Natural killer cell (primary cell): ENCODE results near the gene FBXL4. TPM values are rescaled to one million over a fixed set of nuclear protein-coding genes. Genes with fewer than 3 reads are reported as not detected.

ENCODE experiments used
- ATAC-seq, 3 donors: fragments of 150-1000 bp in 2 of 3; fragments of 200-7000 bp in 1 of 3; cut with Tn5 transposase; 1 replicate in 1 of 3; 2 replicates in 2 of 3; pipeline ENCODE4 v1.10.0; 2021; ENCODE audit warnings: mild to moderate bottlenecking in 2 of 3, moderate library complexity in 2 of 3
- DNase-seq, 2 donors: peaks; one replicate each; pipeline versions ENCODE4 v3.0.0 to v3.0.0-alpha.2; 2013 to 2021; ENCODE audit warnings: mixed read lengths in 1 of 2
- H3K27ac ChIP-seq: one replicate; pipeline ENCODE4 v1.5.1; 2013; ENCODE audit warnings: mild to moderate bottlenecking, low read length
- H3K27me3 ChIP-seq: one replicate; pipeline ENCODE4 v1.6.1; 2013; ENCODE audit warnings: low read length; ENCODE audit not compliant: control insufficient read depth, insufficient read depth
- H3K36me3 ChIP-seq: one replicate; pipeline ENCODE4 v1.6.1; 2013; ENCODE audit warnings: low read length; ENCODE audit not compliant: control insufficient read depth, insufficient read depth
- H3K4me1 ChIP-seq: one replicate; pipeline ENCODE4 v1.6.1; 2013; ENCODE audit warnings: low read length; ENCODE audit not compliant: control insufficient read depth, insufficient read depth
- H3K4me3 ChIP-seq: one replicate; pipeline ENCODE4 v1.5.1; 2013; ENCODE audit warnings: low read length
- H3K9me3 ChIP-seq: one replicate; pipeline ENCODE4 v1.6.1; 2013; ENCODE audit warnings: low read length; ENCODE audit not compliant: control insufficient read depth, insufficient read depth
- H3K27ac Mint-ChIP-seq, 2 donors: one replicate each; pipeline ENCODE4 v1.8.0; 2022; ENCODE audit warnings: mild to moderate bottlenecking in 2 of 2, mixed read lengths in 2 of 2, moderate library complexity in 1 of 2
- H3K27me3 Mint-ChIP-seq, 2 donors: one replicate each; pipeline ENCODE4 v1.8.0; 2022; ENCODE audit warnings: low read depth in 2 of 2, mixed read lengths in 2 of 2
- H3K36me3 Mint-ChIP-seq: one replicate; pipeline ENCODE4 v1.8.0; 2022; ENCODE audit warnings: mixed read lengths
- H3K4me1 Mint-ChIP-seq, 2 donors: one replicate each; pipeline ENCODE4 v1.8.0; 2022; ENCODE audit warnings: mixed read lengths in 2 of 2
- H3K4me3 Mint-ChIP-seq: one replicate; pipeline ENCODE4 v1.8.0; 2022; ENCODE audit warnings: mild to moderate bottlenecking, moderate library complexity, mixed read lengths
- H3K9me3 Mint-ChIP-seq, 2 donors: one replicate each; pipeline ENCODE4 v1.8.0; 2022; ENCODE audit warnings: mixed read lengths in 2 of 2
- CTCF ChIP-seq: fragments of 200-600 bp; IDR thresholded peaks from one replicate; pipeline ENCODE4 v1.8.0; 2022; ENCODE audit warnings: antibody characterized with exemption
- WGBS: methylation state at CpG from one replicate; pipeline ENCODE4 v1.1.7; 2013; ENCODE audit warnings: missing lambda C conversion rate; ENCODE audit not compliant: insufficient coverage; 5-methylcytosine and 5-hydroxymethylcytosine counted together
- intact Hi-C: fragments of 100-400 bp; cut with micrococcal nuclease; formaldehyde crosslinking; loops from one replicate; pipeline ENCODE4 v1.14.2; 2022
- total RNA-seq, 4 donors: library from RNA; stranded (reverse); fragments of 120-200 nt in 1 of 4; gene quantifications; one replicate each; pipeline versions ENCODE4 v1.2.3 to v1.2.4, GENCODE V29; 2013 to 2022

Gene FBXL4
- total RNA-seq, 3 donors from 2014 or later (not counting 1 experiment from before 2014, with no cell fraction given), result 8.8 to 15.1 (median 11.3) TPM

GRCh38 chr6:98842342-98843180 lies 105.2 kb downstream of the FBXL4 start:
- 9% methylated on average over 44 of the region's 44 CpGs for WGBS
- H3K36me3 ChIP-seq, result no peaks in the 10 kb centered on the region
- Mint-ChIP-seq H3K4me3 (no peak overlapping the region), H3K36me3 (peaks cover 6% of the 10 kb centered on the region), H3K4me1 (peaks cover 14 to 23% of the 10 kb centered on the region in 2 donors), H3K9me3 (no peaks in the 10 kb centered on the region), H3K27ac (no peak overlapping the region), H3K27me3 (peaks cover 75 to 92% of the 10 kb centered on the region in 2 donors)
- ATAC-seq (no peak), DNase-seq (no peak)
- no peak overlapping the region for H3K4me3 ChIP-seq
- H3K27ac ChIP-seq, result no peak overlapping the region
- H3K27me3 ChIP-seq, result peaks cover 80% of the 10 kb centered on the region
- intact Hi-C loops, result loop anchor here (10.0 kb wide), 1 partner anchor 92 kb away; no protein-coding TSS in a partner anchor
- peaks cover 19% of the 10 kb centered on the region for H3K4me1 ChIP-seq
- peaks cover 4% of the 10 kb centered on the region for H3K9me3 ChIP-seq
- TF ChIP-seq CTCF, result no peak

GRCh38 chr6:98841621-98842341 lies 106.0 kb downstream of the FBXL4 start:
- Mint-ChIP-seq H3K27me3 (peaks cover 73 to 92% of the 10 kb centered on the region in 2 donors), H3K27ac (no peak overlapping the region), H3K4me1 (peaks cover 14 to 23% of the 10 kb centered on the region in 2 donors), H3K9me3 (no peaks in the 10 kb centered on the region), H3K4me3 (no peak overlapping the region), H3K36me3 (peaks cover 6% of the 10 kb centered on the region)
- Histone ChIP-seq H3K27ac (no peak overlapping the region), H3K36me3 (no peaks in the 10 kb centered on the region), H3K4me3 (no peak overlapping the region), H3K9me3 (peaks cover 4% of the 10 kb centered on the region), H3K4me1 (peaks cover 16% of the 10 kb centered on the region), H3K27me3 (peaks cover 80% of the 10 kb centered on the region)
- ATAC-seq (no peak), DNase-seq (no peak)
- intact Hi-C loops, result loop anchor here (10.0 kb wide), 1 partner anchor 93 kb away; no protein-coding TSS in a partner anchor
- no peak for TF ChIP-seq CTCF
- 8% methylated on average over 8 of the region's 9 CpGs for WGBS

- H3K9me3 ChIP-seq, result peaks cover 4% of the 10 kb centered on the region
- Mint-ChIP-seq H3K9me3 (no peaks in the 10 kb centered on the region), H3K27me3 (peaks cover 72 to 92% of the 10 kb centered on the region in 2 donors), H3K4me3 (no peak overlapping the region), H3K27ac (no peak overlapping the region), H3K4me1 (peaks cover 15 to 24% of the 10 kb centered on the region in 2 donors), H3K36me3 (peaks cover 6% of the 10 kb centered on the region)
- no peak for ATAC-seq
- no peak overlapping the region for H3K4me3 ChIP-seq
- H3K36me3 ChIP-seq, result no peaks in the 10 kb centered on the region
- no peak overlapping the region for H3K27ac ChIP-seq
- H3K4me1 ChIP-seq, result peaks cover 17% of the 10 kb centered on the region
- intact Hi-C loops, result loop anchor here (10.0 kb wide), 1 partner anchor 94 kb away; no protein-coding TSS in a partner anchor
- TF ChIP-seq CTCF, result no peak
- H3K27me3 ChIP-seq, result peaks cover 80% of the 10 kb centered on the region
- no peak for DNase-seq
These were observed 106.7 kb downstream of the FBXL4 start for GRCh38 chr6:98840996-98841513.
